ENCODE measurements around the gene MPHOSPH6. TPM values are rescaled to one million over a fixed set of nuclear protein-coding genes. Genes with fewer than 3 reads are reported as not detected.

Gene MPHOSPH6
- polyA plus RNA-seq, 1 of the 3 experiments (the other 2 are of a cell fraction) = 9.4 TPM

- H3K4me2 ChIP-seq = no peak overlapping the region
- H3K4me3 ChIP-seq (ENCODE audit: low read depth in 2 of 2, low read length in 1 of 2) = no peak overlapping the region
- DNase-seq = no peak
- no peak overlapping the region for H3K9ac ChIP-seq
- no peak overlapping the region for H2AFZ ChIP-seq (ENCODE audit: low read depth)
- CTCF ChIA-PET = interaction anchor here (2.1 kb wide), 1 partner anchor 36 kb away, joined by 6 read pairs; no protein-coding TSS in a partner anchor
- POLR2A ChIA-PET = no interaction called here
- TF ChIP-seq NFIC (IDR thresholded peaks at IDR 0.05; ENCODE audit: borderline replicate concordance) = no peak
- TF ChIP-seq REST (IDR thresholded peaks at IDR 0.05; ENCODE audit: low read depth, low read length) = no peak
- TF ChIP-seq RAD21 (IDR thresholded peaks at IDR 0.05; ENCODE audit: low read length) = no peak
- H3K9me2 ChIP-seq = no peaks in the 10 kb centered on the region
- H3K27me3 ChIP-seq (ENCODE audit: insufficient read depth) = no peaks in the 10 kb centered on the region
- 65% methylated on average over 1 of the region's 1 CpG for WGBS (ENCODE audit: low lambda C conversion rate)
- H3K4me1 ChIP-seq (ENCODE audit: control insufficient read depth in 1 of 2, insufficient read depth in 2 of 2, low read depth in 1 of 2, low read length in 1 of 2) = no peaks in the 10 kb centered on the region
- no peaks in the 10 kb centered on the region for H4K20me1 ChIP-seq (ENCODE audit: insufficient read depth)
- no peaks in the 10 kb centered on the region for H3F3A ChIP-seq (replicated peaks; ENCODE audit: insufficient read depth)
- no peaks in the 10 kb centered on the region for H3K36me3 ChIP-seq (replicated peaks in 1 of 2; ENCODE audit: control insufficient read depth in 1 of 2, insufficient read depth in 2 of 2, low read length in 1 of 2)
- H3K27ac ChIP-seq (ENCODE audit: low read depth in 2 of 2, low read length in 1 of 2) = no peak overlapping the region
- no peaks in the 10 kb centered on the region for H3K9me3 ChIP-seq
- no peaks in the 10 kb centered on the region for H3K79me2 ChIP-seq (ENCODE audit: insufficient read depth)
Observed at GRCh38 chr16:82194086-82194485, 24.1 kb upstream of the MPHOSPH6 start.

- POLR2A ChIA-PET = no interaction called here
- WGBS (ENCODE audit: low lambda C conversion rate) = 5% methylated on average over 4 of the region's 4 CpGs
- Histone ChIP-seq H3K9me3 (no peaks in the 10 kb centered on the region), H3K9me2 (no peaks in the 10 kb centered on the region), H3K4me1 (ENCODE audit: control insufficient read depth in 1 of 2, insufficient read depth in 2 of 2, low read depth in 1 of 2, low read length in 1 of 2) (no peaks in the 10 kb centered on the region), H3K4me2 (no peak overlapping the region; the same call in 1 of the 2 replicates), H3K27me3 (ENCODE audit: insufficient read depth) (no peaks in the 10 kb centered on the region), H3F3A (replicated peaks; ENCODE audit: insufficient read depth) (no peaks in the 10 kb centered on the region), H2AFZ (ENCODE audit: low read depth) (peak overlapping the region; percentile 56; the same call in 1 of the 2 replicates), H3K79me2 (ENCODE audit: insufficient read depth) (no peaks in the 10 kb centered on the region), H3K4me3 (ENCODE audit: low read depth in 2 of 2, low read length in 1 of 2) (no peak overlapping the region), H3K27ac (ENCODE audit: low read depth in 2 of 2, low read length in 1 of 2) (no peak overlapping the region), H3K9ac (no peak overlapping the region), H3K36me3 (replicated peaks in 1 of 2; ENCODE audit: control insufficient read depth in 1 of 2, insufficient read depth in 2 of 2, low read length in 1 of 2) (no peaks in the 10 kb centered on the region), H4K20me1 (ENCODE audit: insufficient read depth) (no peaks in the 10 kb centered on the region)
- CTCF ChIA-PET = no interaction called here
- DNase-seq = no peak
- TF ChIP-seq YY1 (IDR thresholded peaks at IDR 0.05; ENCODE audit: low read depth) (no peak), EZH2phosphoT487 (IDR thresholded peaks at IDR 0.05; ENCODE audit: borderline replicate concordance, low read depth) (no peak), PBX3 (IDR thresholded peaks at IDR 0.05) (no peak), ELF1 (IDR thresholded peaks at IDR 0.05) (no peak), USF2 (IDR thresholded peaks at IDR 0.05; ENCODE audit: borderline replicate concordance, low read depth, low read length) (no peak), TEAD4 (IDR thresholded peaks at IDR 0.05; ENCODE audit: borderline replicate concordance, insufficient read depth) (no peak), MAX (IDR thresholded peaks at IDR 0.05; ENCODE audit: low read depth) (no peak), TCF12 (IDR thresholded peaks at IDR 0.05) (no peak), FOXM1 (IDR thresholded peaks at IDR 0.05; ENCODE audit: low read depth) (no peak), NFIC (IDR thresholded peaks at IDR 0.05; ENCODE audit: borderline replicate concordance) (no peak), MXI1 (IDR thresholded peaks at IDR 0.05; ENCODE audit: low read depth, low read length) (no peak), RAD21 (IDR thresholded peaks at IDR 0.05; ENCODE audit: low read length) (no peak)
Observed at GRCh38 chr16:82192665-82193064, 22.6 kb upstream of the MPHOSPH6 start.

All from SK-N-SH (cell line).